BLaER1 treated with 17β-estradiol and CSF1 and Interleukin-3, amounts not matched to agents 10 nM and 100 nM (cell line): ENCODE data around the gene NIP7.

Experiments
- H3K27ac ChIP-seq, 11 experiments: shearing (Covaris generic); formaldehyde crosslinking; 2 replicates each; pipeline ENCODE4 v1.8.1; 2022
- H3K27me3 ChIP-seq, 11 experiments: shearing (Covaris generic); formaldehyde crosslinking; 2 replicates each; pipeline ENCODE4 v1.8.1; 2022
- H3K36me3 ChIP-seq, 11 experiments: shearing (Covaris generic); formaldehyde crosslinking; 2 replicates each; pipeline ENCODE4 v1.8.1; 2022
- H3K4me1 ChIP-seq, 10 experiments: shearing (Covaris generic); formaldehyde crosslinking; 2 replicates each; pipeline ENCODE4 v1.8.1; 2022
- H3K4me2 ChIP-seq, 11 experiments: shearing (Covaris generic); formaldehyde crosslinking; 2 replicates each; pipeline ENCODE4 v1.8.1; 2022
- H3K4me3 ChIP-seq, 10 experiments: shearing (Covaris generic); formaldehyde crosslinking; 2 replicates each; pipeline ENCODE4 v1.8.1; 2022
- H3K9ac ChIP-seq, 11 experiments: shearing (Covaris generic); formaldehyde crosslinking; 2 replicates each; pipeline ENCODE4 v1.8.1; 2022
- H3K9me3 ChIP-seq, 11 experiments: shearing (Covaris generic); formaldehyde crosslinking; replicated peaks in 1 of 11; 2 replicates each; pipeline ENCODE4 v1.8.1; 2022
- H4K20me1 ChIP-seq, 11 experiments: shearing (Covaris generic); formaldehyde crosslinking; 2 replicates each; pipeline ENCODE4 v1.8.1; 2022
- Cebpa-rat ChIP-seq, 11 experiments: shearing (Covaris generic); IDR thresholded peaks; 2 replicates each; pipeline ENCODE4 v1.8.1; 2022

The NIP7 gene

DNA sequence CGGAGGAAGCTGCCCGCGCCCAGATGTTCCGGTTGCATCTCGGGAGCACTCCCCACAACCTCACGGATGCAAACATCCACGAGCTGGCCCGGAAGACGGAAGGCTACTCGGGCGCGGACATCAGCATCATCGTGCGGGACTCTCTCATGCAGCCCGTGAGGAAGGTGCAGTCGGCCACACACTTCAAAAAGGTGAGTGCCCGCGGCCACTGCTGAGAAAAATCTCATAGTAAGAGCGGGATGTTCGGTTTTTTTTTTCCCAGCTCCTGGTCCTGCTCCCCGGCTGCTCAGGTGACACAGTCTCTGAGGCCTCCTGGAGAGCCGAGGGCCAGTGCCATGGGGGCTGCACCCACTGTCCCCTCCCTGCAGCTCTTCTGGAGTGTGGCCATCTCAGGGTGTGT lies 18.5 kb upstream of the NIP7 start:
- no peak for TF ChIP-seq Cebpa-rat (IDR thresholded peaks at IDR 0.05)
- no peaks in the 10 kb centered on the region for H3K27me3 ChIP-seq

DNA sequence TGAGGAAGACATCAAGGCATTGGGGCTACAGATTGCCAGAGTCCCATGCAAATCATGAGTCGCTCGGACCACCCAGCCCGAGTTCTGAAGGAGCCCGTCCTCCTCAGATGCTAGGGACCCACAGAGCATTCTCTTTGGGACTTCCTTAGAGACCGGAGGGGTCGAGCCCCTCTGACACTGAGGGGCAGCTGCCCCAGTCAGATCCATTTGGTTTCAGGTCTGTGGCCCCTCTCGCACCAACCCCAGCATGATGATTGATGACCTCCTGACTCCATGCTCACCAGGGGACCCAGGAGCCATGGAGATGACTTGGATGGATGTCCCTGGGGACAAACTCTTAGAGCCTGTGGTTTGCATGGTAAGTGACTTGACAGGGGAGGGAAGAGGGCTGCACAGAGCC lies 17.2 kb upstream of the NIP7 start:
- H3K9ac ChIP-seq, result peak overlapping the region in 8 of 11 experiments; percentile 3 to 70 (median 28); a peak in 12 of 22 replicates
- TF ChIP-seq Cebpa-rat (IDR thresholded peaks at IDR 0.05), result no peak
- H3K27ac ChIP-seq, result peak overlapping the region in 6 of 11 experiments; percentile 3 to 40 (median 9); a peak in 4 of 22 replicates
- peak overlapping the region in 1 of 10 experiments; percentile 33; a peak in 1 of 20 replicates for H3K4me3 ChIP-seq
- H4K20me1 ChIP-seq, result peaks cover 88 to 100% (median 98%) of the 10 kb centered on the region in 11 experiments
- H3K9me3 ChIP-seq, result no peaks in the 10 kb centered on the region
- H3K36me3 ChIP-seq, result peaks cover 91 to 100% (median 98%) of the 10 kb centered on the region in 11 experiments
- H3K4me2 ChIP-seq, result peak overlapping the region in 10 of 11 experiments; percentile 1 to 99 (median 74); a peak in 19 of 22 replicates
- no peaks in the 10 kb centered on the region for H3K27me3 ChIP-seq
- H3K4me1 ChIP-seq, result peaks cover 64 to 83% (median 78%) of the 10 kb centered on the region in 10 experiments

More for the DNA sequence above, 18.5 kb upstream of the NIP7 start:
- Histone ChIP-seq H3K4me3 (peak overlapping the region in 4 of 10 experiments; percentile 18 to 40 (median 26); a peak in 4 of 20 replicates), H3K4me2 (peak overlapping the region; percentile 6 to 99 (median 72); a peak in 20 of 22 replicates), H3K9ac (peak overlapping the region in 7 of 11 experiments; percentile 12 to 70 (median 45); a peak in 15 of 22 replicates), H3K9me3 (no peaks in the 10 kb centered on the region), H3K36me3 (peaks cover 95 to 100% (median 99%) of the 10 kb centered on the region in 11 experiments), H3K4me1 (peaks cover 51 to 70% (median 65%) of the 10 kb centered on the region in 10 experiments), H3K27ac (peak overlapping the region in 6 of 11 experiments; percentile 7 to 52 (median 12); a peak in 3 of 22 replicates), H4K20me1 (peaks cover 85 to 100% (median 98%) of the 10 kb centered on the region in 11 experiments)

GRCh38 chr16:69323415-69323814 lies 16.2 kb upstream of the NIP7 start:
- H3K27me3 ChIP-seq, result no peaks in the 10 kb centered on the region
- no peak for TF ChIP-seq Cebpa-rat (IDR thresholded peaks at IDR 0.05)
- H3K4me1 ChIP-seq, result peaks cover 75 to 93% (median 88%) of the 10 kb centered on the region in 10 experiments
- no peak overlapping the region for H3K4me3 ChIP-seq
- no peak overlapping the region; a peak in 2 of 22 replicates for H3K27ac ChIP-seq
- H3K4me2 ChIP-seq, result peak overlapping the region; percentile 57 to 99 (median 77)
- peaks cover 86 to 100% (median 99%) of the 10 kb centered on the region in 11 experiments for H3K36me3 ChIP-seq
- H3K9me3 ChIP-seq, result no peaks in the 10 kb centered on the region
- peaks cover 92 to 100% (median 100%) of the 10 kb centered on the region in 11 experiments for H4K20me1 ChIP-seq
- peak overlapping the region in 5 of 11 experiments; percentile 0 to 65 (median 45); a peak in 4 of 22 replicates for H3K9ac ChIP-seq

DNA sequence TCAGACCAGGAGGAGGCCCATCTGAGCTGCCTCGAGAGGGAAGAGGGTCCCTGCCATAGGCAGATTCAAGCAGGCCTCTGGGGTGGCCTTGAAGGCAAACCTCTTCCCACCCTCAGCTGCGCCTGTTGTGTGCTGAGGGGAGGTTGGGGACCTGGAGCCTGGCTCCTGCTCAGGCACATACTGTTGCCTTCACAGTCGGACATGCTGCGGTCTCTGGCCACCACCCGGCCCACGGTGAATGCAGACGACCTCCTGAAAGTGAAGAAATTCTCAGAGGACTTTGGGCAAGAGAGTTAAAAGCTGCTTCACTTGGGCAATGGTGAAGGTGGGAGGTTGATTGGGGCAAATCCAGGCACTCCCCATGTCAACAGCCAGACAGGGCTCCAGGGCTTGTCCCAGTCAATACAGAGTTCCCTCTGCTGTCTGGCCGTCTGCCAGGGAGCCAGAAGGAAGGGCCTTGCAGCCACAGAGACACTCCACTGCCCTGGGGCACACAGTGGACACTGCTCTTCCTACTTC lies 15.5 kb upstream of the NIP7 start:
- Histone ChIP-seq H4K20me1 (peaks cover 92 to 100% (median 100%) of the 10 kb centered on the region in 11 experiments), H3K36me3 (peaks cover 79 to 100% (median 99%) of the 10 kb centered on the region in 11 experiments), H3K27ac (peak overlapping the region in 8 of 11 experiments; percentile 16 to 35 (median 26); a peak in 5 of 22 replicates), H3K4me2 (peak overlapping the region; percentile 57 to 99 (median 77)), H3K9ac (peak overlapping the region; percentile 19 to 65 (median 39); a peak in 13 of 22 replicates), H3K4me3 (no peak overlapping the region), H3K27me3 (no peaks in the 10 kb centered on the region), H3K9me3 (no peaks in the 10 kb centered on the region), H3K4me1 (peaks cover 81 to 100% (median 95%) of the 10 kb centered on the region in 10 experiments)
- TF ChIP-seq Cebpa-rat (IDR thresholded peaks at IDR 0.05), result no peak

- peaks cover 73 to 97% (median 93%) of the 10 kb centered on the region in 11 experiments for H3K36me3 ChIP-seq
- H4K20me1 ChIP-seq, result peaks cover 92 to 100% (median 100%) of the 10 kb centered on the region in 11 experiments
- H3K9ac ChIP-seq, result peak overlapping the region in 8 of 11 experiments; percentile 7 to 65 (median 43); a peak in 13 of 22 replicates
- H3K4me3 ChIP-seq, result 0 out of 20 replicates have a peak overlapping the region, but pooled peaks of 1 of the 10 experiments have one; percentile 28
- peaks cover 88 to 100% (median 98%) of the 10 kb centered on the region in 10 experiments for H3K4me1 ChIP-seq
- H3K27ac ChIP-seq, result peak overlapping the region in 4 of 11 experiments; percentile 17 to 35 (median 25); a peak in 5 of 22 replicates
- H3K9me3 ChIP-seq, result no peaks in the 10 kb centered on the region
- TF ChIP-seq Cebpa-rat (IDR thresholded peaks at IDR 0.05), result no peak
- H3K4me2 ChIP-seq, result peak overlapping the region; percentile 57 to 99 (median 79); a peak in 21 of 22 replicates
- H3K27me3 ChIP-seq, result no peaks in the 10 kb centered on the region
These were observed 14.9 kb upstream of the NIP7 start for GRCh38 chr16:69324585-69325253.

GRCh38 chr16:69325784-69326171 lies 13.8 kb upstream of the NIP7 start:
- peaks cover 81 to 95% (median 93%) of the 10 kb centered on the region in 11 experiments for H4K20me1 ChIP-seq

DNA sequence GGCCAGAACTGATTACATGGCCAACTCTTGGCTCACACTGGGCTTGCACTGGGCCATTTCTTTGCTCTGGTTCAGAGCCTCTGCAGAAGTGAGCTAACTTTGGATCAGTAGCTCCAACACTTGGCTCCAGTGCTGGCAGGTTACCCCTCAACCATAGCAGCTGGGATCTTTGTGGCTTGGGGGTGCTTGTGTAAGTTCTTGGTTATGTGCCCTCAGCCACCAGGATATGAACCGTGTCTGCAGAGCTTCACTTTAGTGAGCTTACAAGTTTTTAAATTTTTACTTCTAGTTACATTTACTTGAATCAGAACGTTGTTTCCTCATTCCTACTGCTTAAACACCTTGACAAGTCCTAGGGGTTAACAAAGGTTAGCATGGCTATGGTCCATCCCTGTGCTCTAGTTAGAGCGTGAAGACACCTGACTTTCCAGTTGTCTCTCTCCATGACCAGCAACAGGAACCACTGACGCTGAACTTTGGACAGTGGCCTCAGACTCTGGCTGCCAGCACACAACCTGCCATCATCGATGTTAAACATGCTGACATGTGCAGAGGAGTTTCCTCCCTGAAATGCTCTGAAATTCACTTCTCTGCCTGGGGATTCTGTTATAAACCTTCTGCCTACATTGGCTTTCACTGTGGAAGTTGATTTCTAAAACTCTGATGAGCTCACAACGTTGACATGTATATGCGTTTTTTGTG lies 13.2 kb upstream of the NIP7 start:
- H3K27ac ChIP-seq, result peak overlapping the region in 3 of 11 experiments; percentile 4 to 56 (median 16); a peak in 3 of 22 replicates
- H3K27me3 ChIP-seq, result no peaks in the 10 kb centered on the region
- peak overlapping the region in 9 of 11 experiments; percentile 23 to 94 (median 62); a peak in 14 of 22 replicates for H3K9ac ChIP-seq
- H3K4me1 ChIP-seq, result peaks cover 84 to 90% (median 88%) of the 10 kb centered on the region in 10 experiments
- no peak for TF ChIP-seq Cebpa-rat (IDR thresholded peaks at IDR 0.05)
- H3K4me2 ChIP-seq, result peak overlapping the region; percentile 92 to 100 (median 99)
- H3K9me3 ChIP-seq, result no peaks in the 10 kb centered on the region
- peaks cover 76 to 90% (median 88%) of the 10 kb centered on the region in 11 experiments for H4K20me1 ChIP-seq
- H3K36me3 ChIP-seq, result peaks cover 57 to 81% (median 77%) of the 10 kb centered on the region in 11 experiments
- peak overlapping the region in 8 of 10 experiments; percentile 2 to 97 (median 88); a peak in 8 of 20 replicates for H3K4me3 ChIP-seq

More at GRCh38 chr16:69325784-69326171, 13.8 kb upstream of the NIP7 start:
- H3K4me2 ChIP-seq, result peak overlapping the region; percentile 92 to 100 (median 99)
- peaks cover 62 to 86% (median 82%) of the 10 kb centered on the region in 11 experiments for H3K36me3 ChIP-seq
- H3K27ac ChIP-seq, result no peak overlapping the region
- H3K4me1 ChIP-seq, result peaks cover 84 to 90% (median 88%) of the 10 kb centered on the region in 10 experiments
- H3K9ac ChIP-seq, result peak overlapping the region in 4 of 11 experiments; percentile 1 to 94 (median 42); a peak in 1 of 22 replicates
- H3K27me3 ChIP-seq, result no peaks in the 10 kb centered on the region
- no peaks in the 10 kb centered on the region for H3K9me3 ChIP-seq
- 0 out of 20 replicates have a peak overlapping the region, but pooled peaks of 3 of the 10 experiments have one; percentile 2 to 82 (median 20) for H3K4me3 ChIP-seq
- no peak for TF ChIP-seq Cebpa-rat (IDR thresholded peaks at IDR 0.05)
